Measurements from ENCODE around the gene CTXND2.

The CTXND2 gene

GRCh38 chr1:150961756-150962155 lies 74.8 kb downstream of the CTXND2 start:
- H3K27me3 Mint-ChIP-seq (ENCODE audit: low read depth): no peaks in the 10 kb centered on the region
- H3K27ac Mint-ChIP-seq: no peak overlapping the region
- H3K4me3 Mint-ChIP-seq: no peak overlapping the region
- peaks cover 90% of the 10 kb centered on the region for H3K36me3 Mint-ChIP-seq (ENCODE audit: low read depth)
- H3K9me3 Mint-ChIP-seq: no peaks in the 10 kb centered on the region
- no peak for TF ChIP-seq CTCF (IDR thresholded peaks at IDR 0.05; ENCODE audit: unreplicated experiment in 3 of 3)
- no peaks in the 10 kb centered on the region for H3K4me1 Mint-ChIP-seq

Measured in nephron (organoid).